ENCODE data around the gene BAG3.

BAG3 gene

GRCh38 chr10:119677904-119678755 lies 26.9 kb downstream of the BAG3 start:
- H3K27me3 ChIP-seq (replicated peaks; ENCODE audit: control insufficient read depth, insufficient read depth, low read length): no peaks in the 10 kb centered on the region
- DNase-seq (ENCODE audit: extremely low read depth, insufficient read length): no peak
- no peak overlapping the region for H3K4me3 ChIP-seq (replicated peaks; ENCODE audit: low read depth, low read length)
- TF ChIP-seq, protein P1, sequence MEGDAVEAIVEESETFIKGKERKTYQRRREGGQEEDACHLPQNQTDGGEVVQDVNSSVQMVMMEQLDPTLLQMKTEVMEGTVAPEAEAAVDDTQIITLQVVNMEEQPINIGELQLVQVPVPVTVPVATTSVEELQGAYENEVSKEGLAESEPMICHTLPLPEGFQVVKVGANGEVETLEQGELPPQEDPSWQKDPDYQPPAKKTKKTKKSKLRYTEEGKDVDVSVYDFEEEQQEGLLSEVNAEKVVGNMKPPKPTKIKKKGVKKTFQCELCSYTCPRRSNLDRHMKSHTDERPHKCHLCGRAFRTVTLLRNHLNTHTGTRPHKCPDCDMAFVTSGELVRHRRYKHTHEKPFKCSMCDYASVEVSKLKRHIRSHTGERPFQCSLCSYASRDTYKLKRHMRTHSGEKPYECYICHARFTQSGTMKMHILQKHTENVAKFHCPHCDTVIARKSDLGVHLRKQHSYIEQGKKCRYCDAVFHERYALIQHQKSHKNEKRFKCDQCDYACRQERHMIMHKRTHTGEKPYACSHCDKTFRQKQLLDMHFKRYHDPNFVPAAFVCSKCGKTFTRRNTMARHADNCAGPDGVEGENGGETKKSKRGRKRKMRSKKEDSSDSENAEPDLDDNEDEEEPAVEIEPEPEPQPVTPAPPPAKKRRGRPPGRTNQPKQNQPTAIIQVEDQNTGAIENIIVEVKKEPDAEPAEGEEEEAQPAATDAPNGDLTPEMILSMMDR (IDR thresholded peaks at IDR 0.05; ENCODE audit: insufficient read depth, low read length, poor library complexity, severe bottlenecking): no peak
- no peaks in the 10 kb centered on the region; the same call in 1 of the 2 replicates for H3K36me3 ChIP-seq (ENCODE audit: control insufficient read depth, insufficient read depth, low read length)

DNA sequence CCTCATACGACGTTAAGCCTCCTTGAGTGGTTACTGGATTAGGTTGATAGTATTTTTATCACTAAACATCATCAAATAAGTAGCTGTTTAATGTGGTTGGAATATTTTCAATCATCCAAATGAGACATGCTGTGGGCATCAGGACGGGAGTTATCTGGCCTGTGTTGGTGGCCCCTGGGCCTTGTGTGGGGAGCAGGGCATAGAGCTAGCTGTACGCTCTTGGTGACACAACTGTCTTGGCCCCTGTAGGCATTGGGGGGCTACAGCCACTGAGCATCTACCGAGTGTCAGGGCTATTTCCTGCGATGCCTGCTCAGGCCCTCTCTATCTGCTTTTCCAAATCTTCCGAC lies 28.3 kb downstream of the BAG3 start:
- Histone ChIP-seq H3K27me3 (replicated peaks; ENCODE audit: control insufficient read depth, insufficient read depth, low read length) (no peaks in the 10 kb centered on the region), H3K36me3 (ENCODE audit: control insufficient read depth, insufficient read depth, low read length) (no peaks in the 10 kb centered on the region; the same call in 1 of the 2 replicates), H3K4me3 (replicated peaks; ENCODE audit: low read depth, low read length) (no peak overlapping the region)
- TF ChIP-seq, protein P1 (IDR thresholded peaks at IDR 0.05; ENCODE audit: insufficient read depth, low read length, poor library complexity, severe bottlenecking): no peak
- no peak for DNase-seq (ENCODE audit: extremely low read depth, insufficient read length)

- H3K4me3 ChIP-seq (replicated peaks; ENCODE audit: low read depth, low read length): no peak overlapping the region
- H3K36me3 ChIP-seq (ENCODE audit: control insufficient read depth, insufficient read depth, low read length): no peaks in the 10 kb centered on the region; the same call in 1 of the 2 replicates
- no peak for DNase-seq (ENCODE audit: extremely low read depth, insufficient read length)
- TF ChIP-seq, protein P1 (IDR thresholded peaks at IDR 0.05; ENCODE audit: insufficient read depth, low read length, poor library complexity, severe bottlenecking): no peak
- H3K27me3 ChIP-seq (replicated peaks; ENCODE audit: control insufficient read depth, insufficient read depth, low read length): no peaks in the 10 kb centered on the region
Observed at GRCh38 chr10:119680050-119680449, 28.9 kb downstream of the BAG3 start.

DNA sequence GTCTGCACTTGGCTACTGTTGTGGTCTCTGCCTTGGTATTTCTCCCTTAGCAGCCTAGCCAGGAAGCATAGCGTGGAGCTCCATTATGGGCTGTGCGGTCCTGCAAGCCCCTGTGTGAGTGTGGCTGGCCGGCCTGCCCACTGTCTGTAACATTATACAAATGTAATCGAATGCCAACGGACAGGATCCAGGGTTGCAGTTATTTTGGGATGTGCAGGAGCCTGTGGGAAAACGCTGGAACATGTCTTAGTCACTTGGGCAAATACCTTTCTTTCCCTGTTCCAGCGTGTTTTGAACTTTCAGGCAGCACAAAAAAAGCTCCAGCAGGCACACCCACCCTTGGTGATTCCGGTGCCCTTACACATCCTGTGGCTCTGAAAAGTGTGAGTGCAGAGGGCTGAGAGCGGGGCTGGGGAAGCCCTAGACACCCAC lies 29.5 kb downstream of the BAG3 start:
- DNase-seq (ENCODE audit: extremely low read depth, insufficient read length): no peak
- H3K27me3 ChIP-seq (replicated peaks; ENCODE audit: control insufficient read depth, insufficient read depth, low read length): no peaks in the 10 kb centered on the region
- TF ChIP-seq, protein P1 (IDR thresholded peaks at IDR 0.05; ENCODE audit: insufficient read depth, low read length, poor library complexity, severe bottlenecking): no peak
- H3K4me3 ChIP-seq (replicated peaks; ENCODE audit: low read depth, low read length): no peak overlapping the region
- H3K36me3 ChIP-seq (ENCODE audit: control insufficient read depth, insufficient read depth, low read length): no peaks in the 10 kb centered on the region; the same call in 1 of the 2 replicates

DNA sequence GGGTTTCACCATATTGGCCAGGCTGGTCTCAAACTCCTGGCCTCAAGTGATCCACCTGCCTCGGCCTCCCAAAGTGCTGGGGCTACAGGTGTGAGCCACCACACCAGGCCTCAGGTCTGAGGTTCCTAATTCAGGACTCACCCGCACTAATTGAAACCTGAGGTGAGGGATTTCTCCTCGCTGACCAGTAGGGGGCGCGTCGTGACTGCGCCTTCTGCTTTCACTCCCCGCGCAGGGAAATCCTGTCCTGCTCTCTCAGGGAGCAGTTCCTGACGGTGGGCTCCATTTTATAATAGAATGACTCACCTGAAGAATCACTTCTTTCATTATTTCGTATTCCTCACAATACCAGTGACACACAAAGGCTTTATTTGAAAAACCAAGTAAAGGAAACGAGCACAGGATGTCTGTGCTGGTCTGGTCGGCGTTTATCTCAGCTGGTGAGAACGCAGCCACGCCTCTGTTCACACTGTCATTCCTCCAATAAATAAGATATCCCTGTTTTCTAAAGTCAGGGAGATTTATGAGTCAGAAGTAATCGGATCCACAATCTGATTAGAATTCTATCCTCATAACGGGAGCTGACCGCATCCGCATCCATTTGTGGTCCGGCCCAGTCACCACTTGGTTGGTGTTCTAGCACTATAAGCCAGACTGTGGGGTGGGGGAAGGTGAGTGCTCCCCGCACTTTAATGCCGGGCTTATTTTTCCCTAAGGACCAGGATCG lies 35.4 kb downstream of the BAG3 start:
- DNase-seq (ENCODE audit: extremely low read depth, insufficient read length): peak; percentile 61
- Histone ChIP-seq H3K27me3 (replicated peaks; ENCODE audit: control insufficient read depth, insufficient read depth, low read length) (no peaks in the 10 kb centered on the region), H3K36me3 (ENCODE audit: control insufficient read depth, insufficient read depth, low read length) (no peaks in the 10 kb centered on the region), H3K4me3 (replicated peaks; ENCODE audit: low read depth, low read length) (no peak overlapping the region; the same call in 1 of the 2 replicates)
- TF ChIP-seq, protein P1 (IDR thresholded peaks at IDR 0.05; ENCODE audit: insufficient read depth, low read length, poor library complexity, severe bottlenecking): peak; percentile 91

All from GM06990 (cell line).